Tibial nerve (tissue), 4 donors: ENCODE measurements around the gene ARRB1. TPM values are rescaled to one million over a fixed set of nuclear protein-coding genes. Genes with fewer than 3 reads are reported as not detected.

Experiments used
- DNase-seq, 2 donors: peaks; one replicate each; pipeline ENCODE4 v3.0.0-alpha.2; 2019; ENCODE audit warnings: low spot score in 2 of 2
- H3K27ac ChIP-seq, 4 donors: fragments of 200-600 bp; sonication (generic) in 3 of 4; one replicate each; pipeline ENCODE4 v1.5.1; 2017 to 2019; ENCODE audit warnings: mild to moderate bottlenecking in 1 of 4
- H3K27me3 ChIP-seq, 2 donors: fragments of 200-600 bp; sonication (generic) in 1 of 2; one replicate each; pipeline versions ENCODE4 v1.5.1 to v1.6.0; 2017 to 2019
- H3K36me3 ChIP-seq, 3 donors: fragments of 200-600 bp; sonication (generic); one replicate each; pipeline ENCODE4 v1.5.1; 2018 to 2019
- H3K4me1 ChIP-seq, 4 donors: fragments of 200-600 bp; sonication (generic) in 3 of 4; one replicate each; pipeline ENCODE4 v1.5.1; 2017 to 2019
- H3K4me3 ChIP-seq, 4 donors: fragments of 200-600 bp; sonication (generic) in 3 of 4; one replicate each; pipeline ENCODE4 v1.5.1; 2017 to 2019; ENCODE audit warnings: mild to moderate bottlenecking in 1 of 4, moderate library complexity in 1 of 4
- H3K9me3 ChIP-seq, 4 donors: fragments of 200-600 bp; sonication (generic) in 3 of 4; one replicate each; pipeline ENCODE4 v1.5.1; 2017 to 2019
- CTCF ChIP-seq, 5 experiments: fragments of 200-600 bp in 3 of 5; fragments of 450-650 bp in 2 of 5; sonication (generic) in 3 of 5; IDR thresholded peaks; one replicate each; pipeline ENCODE4 v1.5.1; 2016 to 2019; ENCODE audit warnings: antibody characterized with exemption in 5 of 5, mild to moderate bottlenecking in 3 of 5, moderate library complexity in 2 of 5
- EP300 ChIP-seq, 2 donors: sonication (generic); formaldehyde crosslinking; IDR thresholded peaks; one replicate each; pipeline ENCODE4 v1.6.1; 2017; ENCODE audit warnings: antibody characterized with exemption in 2 of 2, mild to moderate bottlenecking in 1 of 2
- POLR2A ChIP-seq, 2 donors: fragments of 450-650 bp; IDR thresholded peaks; one replicate each; pipeline ENCODE4 v1.6.1; 2017; ENCODE audit warnings: antibody characterized with exemption in 2 of 2, mild to moderate bottlenecking in 2 of 2, moderate library complexity in 2 of 2
- WGBS, 2 donors: methylation state at CpG; one replicate each; pipeline ENCODE4 v1.1.5; 2018; 5-methylcytosine and 5-hydroxymethylcytosine counted together
- total RNA-seq, 4 donors: library from RNA; depleted of rRNA; stranded (reverse); fragments of >200 nt; gene quantifications; one replicate each; pipeline ENCODE4 v1.1.0, GENCODE V29; 2016

Gene ARRB1
- total RNA-seq, 4 donors from 2014 or later = 38.2 to 68.1 (median 45.8) TPM

GRCh38 chr11:75285776-75286360 lies 65.6 kb downstream of the ARRB1 start:
- TF ChIP-seq CTCF (IDR thresholded peaks at IDR 0.05) = no peak
- TF ChIP-seq EP300 (IDR thresholded peaks at IDR 0.05) = no peak
- TF ChIP-seq POLR2A (IDR thresholded peaks at IDR 0.05) = no peak
- Histone ChIP-seq H3K9me3 (no peaks in the 10 kb centered on the region), H3K36me3 (peaks cover 0 to 64% (median 0%) of the 10 kb centered on the region in 3 donors), H3K27ac (no peak overlapping the region), H3K4me3 (no peak overlapping the region), H3K4me1 (peaks cover 0 to under 1% (median 0%) of the 10 kb centered on the region in 4 donors), H3K27me3 (no peaks in the 10 kb centered on the region)
- 93% methylated on average over 5 of the region's 5 CpGs for WGBS, 2 donors
- no peak for DNase-seq

GRCh38 chr11:75283391-75283931 lies 68.0 kb downstream of the ARRB1 start:
- TF ChIP-seq CTCF (IDR thresholded peaks at IDR 0.05) = no peak
- no peak for TF ChIP-seq POLR2A (IDR thresholded peaks at IDR 0.05)
- no peak for TF ChIP-seq EP300 (IDR thresholded peaks at IDR 0.05)
- Histone ChIP-seq H3K4me3 (no peak overlapping the region), H3K9me3 (no peaks in the 10 kb centered on the region), H3K27ac (no peak overlapping the region), H3K27me3 (no peaks in the 10 kb centered on the region), H3K36me3 (peaks cover 0 to 59% (median 0%) of the 10 kb centered on the region in 3 donors), H3K4me1 (peaks cover 0 to 15% (median 2%) of the 10 kb centered on the region in 4 donors)
- no peak for DNase-seq
- WGBS, 2 donors = 83 to 84% methylated on average over 16 of the region's 16 CpGs

GRCh38 chr11:75281469-75282095 lies 69.9 kb downstream of the ARRB1 start:
- 91 to 95% methylated on average over 8 to 10 of the region's 10 CpGs for WGBS, 2 donors
- Histone ChIP-seq H3K4me1 (peaks cover 0 to 15% (median 2%) of the 10 kb centered on the region in 4 donors), H3K4me3 (no peak overlapping the region), H3K36me3 (peaks cover 0 to 70% (median 0%) of the 10 kb centered on the region in 3 donors), H3K27ac (no peak overlapping the region), H3K9me3 (no peaks in the 10 kb centered on the region), H3K27me3 (no peaks in the 10 kb centered on the region)
- TF ChIP-seq CTCF (IDR thresholded peaks at IDR 0.05) (no peak), POLR2A (IDR thresholded peaks at IDR 0.05) (no peak), EP300 (IDR thresholded peaks at IDR 0.05) (no peak)
- no peak for DNase-seq

GRCh38 chr11:75280770-75281468 lies 70.5 kb downstream of the ARRB1 start:
- Histone ChIP-seq H3K36me3 (peaks cover 0 to 71% (median 0%) of the 10 kb centered on the region in 3 donors), H3K9me3 (no peaks in the 10 kb centered on the region), H3K4me3 (no peak overlapping the region), H3K27me3 (no peaks in the 10 kb centered on the region), H3K4me1 (peaks cover 0 to 15% (median 2%) of the 10 kb centered on the region in 4 donors), H3K27ac (peak overlapping the region in 2 of 4 donors; percentile 4 to 38)
- TF ChIP-seq CTCF (IDR thresholded peaks at IDR 0.05) (no peak), POLR2A (IDR thresholded peaks at IDR 0.05) (no peak), EP300 (IDR thresholded peaks at IDR 0.05) (no peak)
- no peak for DNase-seq
- 80% methylated on average over 13 to 15 of the region's 15 CpGs for WGBS, 2 donors
